ENCODE data around the gene RTP3. TPM values are rescaled to one million over a fixed set of nuclear protein-coding genes. Genes with fewer than 3 reads are reported as not detected.
"Not testable (repeated sequence)": the region's sequence is repeated elsewhere in the genome, so short reads cannot be mapped to it uniquely, and the experiment has no call there.

RTP3 gene
- total RNA-seq, 2 donors from 2014 or later = not detected

DNA sequence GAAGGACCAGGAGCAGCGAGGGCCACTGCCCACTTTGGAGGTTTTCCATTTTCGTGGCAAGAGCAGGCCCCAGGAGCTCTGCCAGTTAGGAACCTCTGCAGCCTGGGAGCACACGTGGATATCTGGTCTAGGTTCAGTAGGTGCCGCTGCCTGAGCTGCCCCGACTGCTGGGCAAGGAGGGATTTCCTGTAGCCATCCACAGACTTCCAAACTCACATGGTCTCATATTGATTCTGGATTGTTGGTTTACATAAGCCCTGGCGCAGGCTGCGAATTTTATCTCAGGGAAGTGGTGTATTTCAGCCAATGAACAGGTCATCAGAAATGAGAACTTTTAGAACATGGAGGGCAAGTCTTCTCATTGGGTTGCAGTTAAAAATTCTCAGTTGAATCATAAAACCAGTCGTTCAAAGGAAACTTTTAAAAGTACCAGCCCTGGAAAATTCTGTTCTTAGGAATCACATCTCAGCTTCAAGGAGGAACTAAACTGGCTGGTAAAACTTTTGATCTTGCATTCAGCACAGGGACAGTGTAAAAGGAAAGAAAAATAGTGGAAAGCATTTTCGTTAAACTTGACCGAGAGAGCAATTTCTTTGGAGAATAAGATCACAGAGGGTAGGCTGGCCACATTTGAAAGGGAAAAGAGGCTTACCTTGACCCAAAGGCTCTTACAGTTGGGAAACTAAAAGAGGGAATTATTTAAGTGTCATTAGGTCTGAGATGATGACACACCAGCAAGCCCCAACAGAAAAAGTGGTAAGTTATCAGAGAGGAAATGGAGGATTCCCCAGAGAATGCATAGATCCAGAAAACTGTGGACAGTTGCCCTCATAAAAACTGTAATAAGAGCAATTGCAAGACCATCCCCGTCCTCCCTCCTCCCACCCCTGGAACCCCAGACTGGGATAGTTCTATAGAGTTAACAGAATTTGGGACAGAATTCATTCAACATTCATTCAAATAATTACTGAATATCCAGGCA is 6.4 kb upstream of the RTP3 start:
- H3K27ac ChIP-seq = peak overlapping the region in 3 of 4 donors; percentile 15 to 73 (median 58)
- intact Hi-C loops (cut with DNase I) = loop anchor here (5.0 to 10.0 kb wide), 2 partner anchors 63 to 141 kb away; no protein-coding TSS in a partner anchor
- TF ChIP-seq, protein P1, sequence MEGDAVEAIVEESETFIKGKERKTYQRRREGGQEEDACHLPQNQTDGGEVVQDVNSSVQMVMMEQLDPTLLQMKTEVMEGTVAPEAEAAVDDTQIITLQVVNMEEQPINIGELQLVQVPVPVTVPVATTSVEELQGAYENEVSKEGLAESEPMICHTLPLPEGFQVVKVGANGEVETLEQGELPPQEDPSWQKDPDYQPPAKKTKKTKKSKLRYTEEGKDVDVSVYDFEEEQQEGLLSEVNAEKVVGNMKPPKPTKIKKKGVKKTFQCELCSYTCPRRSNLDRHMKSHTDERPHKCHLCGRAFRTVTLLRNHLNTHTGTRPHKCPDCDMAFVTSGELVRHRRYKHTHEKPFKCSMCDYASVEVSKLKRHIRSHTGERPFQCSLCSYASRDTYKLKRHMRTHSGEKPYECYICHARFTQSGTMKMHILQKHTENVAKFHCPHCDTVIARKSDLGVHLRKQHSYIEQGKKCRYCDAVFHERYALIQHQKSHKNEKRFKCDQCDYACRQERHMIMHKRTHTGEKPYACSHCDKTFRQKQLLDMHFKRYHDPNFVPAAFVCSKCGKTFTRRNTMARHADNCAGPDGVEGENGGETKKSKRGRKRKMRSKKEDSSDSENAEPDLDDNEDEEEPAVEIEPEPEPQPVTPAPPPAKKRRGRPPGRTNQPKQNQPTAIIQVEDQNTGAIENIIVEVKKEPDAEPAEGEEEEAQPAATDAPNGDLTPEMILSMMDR (IDR thresholded peaks at IDR 0.05) = peak in 1 of 7 experiments; percentile 26
- peak in 2 of 3 donors; percentile 35 to 50 for TF ChIP-seq POLR2A (IDR thresholded peaks at IDR 0.05)
- 36 to 41% methylated on average over 11 of the region's 11 CpGs for WGBS, 2 donors
- ATAC-seq (peak; percentile 82), DNase-seq (peak; percentile 76 to 82 (median 80))
- H3K4me1 ChIP-seq = peaks cover 25% of the 10 kb centered on the region
- H3K27me3 ChIP-seq = no peaks in the 10 kb centered on the region
- no peaks in the 10 kb centered on the region for H3K9me3 ChIP-seq
- H3K36me3 ChIP-seq (replicated peaks in 1 of 2; ENCODE audit: insufficient read depth in 1 of 2, low read depth in 2 of 2) = no peaks in the 10 kb centered on the region
- H3K4me3 ChIP-seq = no peak overlapping the region

DNA sequence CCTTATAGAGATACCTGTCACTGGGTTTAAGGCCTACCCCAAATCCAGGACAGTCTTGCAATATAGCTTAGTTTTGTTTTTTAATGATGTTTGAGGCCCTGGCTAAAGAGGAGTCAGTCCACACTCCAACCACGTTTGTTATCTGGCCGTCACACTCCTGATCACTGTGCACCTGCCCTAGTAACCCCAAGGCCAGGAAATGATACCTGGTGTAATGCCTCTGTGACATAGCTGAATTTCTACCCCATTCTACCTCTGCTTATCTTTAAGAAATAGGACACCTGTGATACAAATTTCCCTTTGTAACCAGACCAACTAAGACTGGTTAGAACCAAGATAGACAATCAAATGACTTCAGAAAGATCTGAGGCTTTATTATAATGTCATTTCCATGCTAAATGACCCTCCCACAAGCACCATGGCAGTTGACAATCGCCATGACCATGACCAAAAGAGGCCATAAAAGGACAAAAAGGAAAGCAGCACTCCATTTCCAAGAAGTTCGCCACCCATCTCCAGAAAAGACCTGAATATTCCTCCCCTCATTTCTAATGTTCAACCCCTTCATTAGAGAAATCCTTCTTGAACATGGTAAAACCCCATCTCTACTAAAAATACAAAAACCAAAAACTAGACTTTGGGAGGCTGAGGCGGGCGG is 4.8 kb upstream of the RTP3 start:
- DNase-seq (no peak), ATAC-seq (no peak)
- no peak overlapping the region for H3K4me3 ChIP-seq
- no peaks in the 10 kb centered on the region for H3K27me3 ChIP-seq
- 76 to 78% methylated on average over 6 of the region's 6 CpGs for WGBS, 2 donors
- no peak overlapping the region for H3K27ac ChIP-seq
- H3K9me3 ChIP-seq = no peaks in the 10 kb centered on the region
- intact Hi-C loops (cut with DNase I) = loop anchor here (5.0 to 10.0 kb wide), 2 partner anchors 62 to 139 kb away; no protein-coding TSS in a partner anchor
- H3K36me3 ChIP-seq (replicated peaks in 1 of 2; ENCODE audit: insufficient read depth in 1 of 2, low read depth in 2 of 2) = no peaks in the 10 kb centered on the region
- TF ChIP-seq, protein P1 (IDR thresholded peaks at IDR 0.05) = no peak
- TF ChIP-seq POLR2A (IDR thresholded peaks at IDR 0.05) = no peak
- peaks cover 25% of the 10 kb centered on the region for H3K4me1 ChIP-seq

DNA sequence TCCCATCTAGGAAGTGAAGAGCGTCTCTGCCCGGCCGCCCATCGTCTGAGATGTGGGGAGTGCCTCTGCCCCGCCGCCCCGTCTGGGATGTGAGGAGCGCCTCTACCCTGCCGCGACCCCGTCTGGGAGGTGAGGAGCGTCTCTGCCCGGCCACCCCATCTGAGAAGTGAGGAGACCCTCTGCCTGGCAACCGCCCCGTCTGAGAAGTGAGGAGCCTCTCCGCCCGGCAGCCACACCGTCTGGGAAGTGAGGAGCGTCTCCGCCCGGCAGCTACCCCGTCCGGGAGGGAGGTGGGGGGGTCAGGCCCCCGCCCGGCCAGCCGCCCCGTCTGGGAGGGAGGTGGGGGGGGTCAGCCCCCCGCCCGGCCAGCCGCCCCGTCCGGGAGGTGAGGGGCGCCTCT is 3.3 kb upstream of the RTP3 start:
- not testable (repeated sequence) for H3K27ac ChIP-seq; H3K9me3 ChIP-seq; H3K4me3 ChIP-seq; DNase-seq; H3K36me3 ChIP-seq (replicated peaks in 1 of 2; ENCODE audit: insufficient read depth in 1 of 2, low read depth in 2 of 2); H3K27me3 ChIP-seq; ATAC-seq
- intact Hi-C loops (cut with DNase I) = loop anchor here (5.0 to 10.0 kb wide), 2 partner anchors 60 to 138 kb away; no protein-coding TSS in a partner anchor
- H3K4me1 ChIP-seq = peaks cover 15% of the 10 kb centered on the region
- 98% methylated on average over 14 of the region's 33 CpGs; no CpG with 5 or more reads in 1 of the 2 donors for WGBS, 2 donors

DNA sequence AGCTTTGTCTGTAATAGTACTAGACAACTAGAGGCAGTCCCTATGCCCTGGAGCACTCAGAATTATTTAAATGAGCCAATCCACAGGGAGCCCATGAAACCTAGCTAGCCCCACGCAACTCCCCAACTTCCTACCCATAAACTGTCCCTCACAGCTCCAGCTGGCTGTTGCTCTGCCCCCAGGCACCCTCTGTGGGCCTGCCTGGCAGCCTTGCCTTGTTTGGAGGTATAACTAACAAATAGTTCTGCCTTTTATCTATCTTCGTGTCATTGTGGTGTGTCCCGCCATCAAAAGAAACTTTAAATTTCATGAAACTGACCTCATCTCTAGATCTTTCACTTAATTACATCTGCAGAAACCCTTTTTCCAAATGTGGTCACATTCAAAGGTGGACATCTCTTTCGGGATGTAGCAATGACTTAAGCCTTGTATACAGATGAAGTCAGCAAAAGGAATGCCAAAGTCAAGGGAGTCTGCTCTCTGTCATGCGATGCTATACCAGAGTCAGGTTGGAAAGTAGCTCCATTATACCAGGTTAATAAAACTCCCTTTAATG is 1.8 kb upstream of the RTP3 start:
- no peak overlapping the region for H3K4me3 ChIP-seq
- WGBS, 2 donors = 88 to 90% methylated on average over 5 of the region's 5 CpGs
- peaks cover 9% of the 10 kb centered on the region for H3K4me1 ChIP-seq
- intact Hi-C loops (cut with DNase I) = loop anchor here (10.0 kb wide), 1 partner anchor 59 kb away; no protein-coding TSS in a partner anchor
- ATAC-seq (no peak), DNase-seq (no peak)
- H3K27me3 ChIP-seq = no peaks in the 10 kb centered on the region
- no peaks in the 10 kb centered on the region for H3K9me3 ChIP-seq
- H3K27ac ChIP-seq = no peak overlapping the region
- TF ChIP-seq, protein P1 (IDR thresholded peaks at IDR 0.05) = no peak
- no peaks in the 10 kb centered on the region for H3K36me3 ChIP-seq (replicated peaks in 1 of 2; ENCODE audit: insufficient read depth in 1 of 2, low read depth in 2 of 2)

Measured in body of pancreas (tissue), 4 donors.